ENCODE data around the gene LGMN.
"Not testable (repeated sequence)": the region's sequence is repeated elsewhere in the genome, so short reads cannot be mapped to it uniquely, and the experiment has no call there.

Gene LGMN

GRCh38 chr14:92698393-92698792 is 50.0 kb downstream of the LGMN start:
- no peak for DNase-seq (ENCODE audit: low read depth, low spot score)

- DNase-seq (ENCODE audit: low read depth, low spot score) = no peak
Observed at GRCh38 chr14:92696366-92696765, 52.1 kb downstream of the LGMN start.

- no peak for DNase-seq (ENCODE audit: low read depth, low spot score)
Observed at GRCh38 chr14:92695562-92695961, 52.9 kb downstream of the LGMN start.

- no peak for DNase-seq (ENCODE audit: low read depth, low spot score)
Observed at GRCh38 chr14:92694807-92695206, 53.6 kb downstream of the LGMN start.

- DNase-seq (ENCODE audit: low read depth, low spot score) = no peak
Observed at GRCh38 chr14:92693998-92694795, 54.2 kb downstream of the LGMN start.

GRCh38 chr14:92692822-92693226 is 55.6 kb downstream of the LGMN start:
- no peak for DNase-seq (ENCODE audit: low read depth, low spot score)

GRCh38 chr14:92690171-92691011 is 58.0 kb downstream of the LGMN start:
- no peak for DNase-seq (ENCODE audit: low read depth, low spot score)

GRCh38 chr14:92688434-92689375 is 59.7 kb downstream of the LGMN start:
- no peak for DNase-seq (ENCODE audit: low read depth, low spot score)

- DNase-seq (ENCODE audit: low read depth, low spot score) = no peak
Observed at GRCh38 chr14:92687681-92688433, 60.6 kb downstream of the LGMN start.

GRCh38 chr14:92686900-92687427 is 61.5 kb downstream of the LGMN start:
- peak; percentile 25 for DNase-seq (ENCODE audit: low read depth, low spot score)

- no peak for DNase-seq (ENCODE audit: low read depth, low spot score)
Observed at GRCh38 chr14:92686411-92686899, 62.0 kb downstream of the LGMN start.

GRCh38 chr14:92685784-92686355 is 62.6 kb downstream of the LGMN start:
- DNase-seq (ENCODE audit: low read depth, low spot score) = no peak

GRCh38 chr14:92684801-92685560 is 63.4 kb downstream of the LGMN start:
- DNase-seq (ENCODE audit: low read depth, low spot score) = no peak

GRCh38 chr14:92683041-92683440 is 65.4 kb downstream of the LGMN start:
- no peak for DNase-seq (ENCODE audit: low read depth, low spot score)

GRCh38 chr14:92680781-92681650 is 67.4 kb downstream of the LGMN start:
- no peak for DNase-seq (ENCODE audit: low read depth, low spot score)

GRCh38 chr14:92680330-92680729 is 68.1 kb downstream of the LGMN start:
- not testable (repeated sequence) for DNase-seq (ENCODE audit: low read depth, low spot score)

- no peak for DNase-seq (ENCODE audit: low read depth, low spot score)
Observed at GRCh38 chr14:92679246-92679645, 69.2 kb downstream of the LGMN start.

- DNase-seq (ENCODE audit: low read depth, low spot score) = no peak
Observed at GRCh38 chr14:92678766-92679165, 69.7 kb downstream of the LGMN start.

All from brain pericyte (primary cell).